ENCODE results near the gene ELAVL1. TPM values are rescaled to one million over a fixed set of nuclear protein-coding genes. Genes with fewer than 3 reads are reported as not detected.

The ELAVL1 gene
- total RNA-seq, 1 experiment from 2014 or later, result 87.2 TPM

GRCh38 chr19:7981199-7981598, 24.2 kb downstream of the ELAVL1 start:
- Histone ChIP-seq H3K9me2 (replicated peaks; ENCODE audit: low read length) (no peaks in the 10 kb centered on the region), H3K9ac (ENCODE audit: low read length) (no peak overlapping the region), H3F3A (ENCODE audit: low read length, unreplicated experiment) (peaks cover 3% of the 10 kb centered on the region), H3K4me3 (ENCODE audit: low read length) (no peak overlapping the region), H3K9me3 (ENCODE audit: low read length) (no peaks in the 10 kb centered on the region), H4K20me1 (ENCODE audit: low read length) (peaks cover 13% of the 10 kb centered on the region; the same call in 1 of the 2 replicates), H3K36me3 (ENCODE audit: low read depth, low read length) (peaks cover 68% of the 10 kb centered on the region), H3K79me2 (ENCODE audit: low read length) (peaks cover 70% of the 10 kb centered on the region), H3K27me3 (ENCODE audit: low read length) (no peaks in the 10 kb centered on the region), H3K4me2 (ENCODE audit: low read length) (no peak overlapping the region), H2AFZ (ENCODE audit: low read length) (no peak overlapping the region), H3K27ac (ENCODE audit: low read length) (no peak overlapping the region), H3K4me1 (ENCODE audit: insufficient read depth, low read length) (peaks cover 20% of the 10 kb centered on the region)
- ChIA-PET POLR2A (ENCODE audit: unreplicated experiment) (no interaction called here), CTCF (no interaction called here)
- intact Hi-C loops (cut with micrococcal nuclease), result no loop called here
- no peak for DNase-seq
- ATAC-seq, result no peak
- no TSS peak for BruUV-seq (replicated peaks)
- TF ChIP-seq EZH2phosphoT487 (IDR thresholded peaks at IDR 0.05; ENCODE audit: borderline replicate concordance, low read length) (no peak), CTCF (conservative IDR thresholded peaks at IDR 0.05; ENCODE audit: low read depth, low read length) (no peak), EZH2 (IDR thresholded peaks at IDR 0.05; ENCODE audit: low read length, unreplicated experiment) (no peak)

DNA sequence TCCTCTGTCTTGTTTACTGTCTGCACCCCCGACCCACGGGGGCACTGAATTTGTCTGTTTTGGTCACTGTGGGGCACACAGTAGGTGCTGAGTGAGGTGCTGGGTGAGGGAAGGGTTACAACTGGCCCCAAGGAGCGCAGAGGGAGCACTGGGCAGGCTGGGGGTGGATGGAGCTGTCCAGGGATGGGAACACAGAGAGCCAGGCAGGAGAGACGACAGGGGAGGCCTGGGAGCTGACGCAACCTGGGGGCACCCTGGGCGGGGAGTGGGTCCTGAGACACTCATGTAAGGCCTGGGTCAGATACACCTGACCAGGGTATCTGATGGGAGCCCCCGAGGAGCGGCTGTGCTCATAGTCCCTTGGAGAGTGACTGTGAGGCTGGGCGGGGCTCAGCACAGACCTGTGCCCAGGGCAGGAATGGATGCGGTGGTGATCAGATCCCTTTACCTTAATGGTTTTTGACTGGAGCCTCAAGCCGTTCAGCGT, 24.8 kb downstream of the ELAVL1 start:
- no peaks in the 10 kb centered on the region for H3K9me3 ChIP-seq (ENCODE audit: low read length)
- H3K27me3 ChIP-seq (ENCODE audit: low read length), result no peaks in the 10 kb centered on the region
- H3K4me3 ChIP-seq (ENCODE audit: low read length), result no peak overlapping the region
- no peak overlapping the region for H3K9ac ChIP-seq (ENCODE audit: low read length)
- H3K27ac ChIP-seq (ENCODE audit: low read length), result no peak overlapping the region
- POLR2A ChIA-PET (ENCODE audit: unreplicated experiment), result no interaction called here
- CTCF ChIA-PET, result no interaction called here
- no peak for ATAC-seq
- TF ChIP-seq CTCF (conservative IDR thresholded peaks at IDR 0.05; ENCODE audit: low read depth, low read length) (no peak), EZH2 (IDR thresholded peaks at IDR 0.05; ENCODE audit: low read length, unreplicated experiment) (no peak), EZH2phosphoT487 (IDR thresholded peaks at IDR 0.05; ENCODE audit: borderline replicate concordance, low read length) (no peak)
- no peak overlapping the region for H3K4me2 ChIP-seq (ENCODE audit: low read length)
- peaks cover 65% of the 10 kb centered on the region for H3K79me2 ChIP-seq (ENCODE audit: low read length)
- DNase-seq, result no peak
- no TSS peak for BruUV-seq (replicated peaks)
- no peaks in the 10 kb centered on the region for H3F3A ChIP-seq (ENCODE audit: low read length, unreplicated experiment)
- no peak overlapping the region for H2AFZ ChIP-seq (ENCODE audit: low read length)
- no peaks in the 10 kb centered on the region for H3K9me2 ChIP-seq (replicated peaks; ENCODE audit: low read length)
- peaks cover 13% of the 10 kb centered on the region; the same call in 1 of the 2 replicates for H4K20me1 ChIP-seq (ENCODE audit: low read length)
- peaks cover 64% of the 10 kb centered on the region for H3K36me3 ChIP-seq (ENCODE audit: low read depth, low read length)
- intact Hi-C loops (cut with micrococcal nuclease), result no loop called here
- H3K4me1 ChIP-seq (ENCODE audit: insufficient read depth, low read length), result peaks cover 14% of the 10 kb centered on the region

GRCh38 chr19:7980168-7980567, 25.3 kb downstream of the ELAVL1 start:
- H3K79me2 ChIP-seq (ENCODE audit: low read length), result peaks cover 60% of the 10 kb centered on the region
- H3K27ac ChIP-seq (ENCODE audit: low read length), result no peak overlapping the region
- H3K9me2 ChIP-seq (replicated peaks; ENCODE audit: low read length), result no peaks in the 10 kb centered on the region
- no peak overlapping the region for H2AFZ ChIP-seq (ENCODE audit: low read length)
- no peak overlapping the region for H3K9ac ChIP-seq (ENCODE audit: low read length)
- DNase-seq, result no peak
- intact Hi-C loops (cut with micrococcal nuclease), result no loop called here
- POLR2A ChIA-PET (ENCODE audit: unreplicated experiment), result no interaction called here
- peaks cover 61% of the 10 kb centered on the region for H3K36me3 ChIP-seq (ENCODE audit: low read depth, low read length)
- H3K4me3 ChIP-seq (ENCODE audit: low read length), result no peak overlapping the region
- peaks cover 10% of the 10 kb centered on the region for H3K4me1 ChIP-seq (ENCODE audit: insufficient read depth, low read length)
- peaks cover 13% of the 10 kb centered on the region; the same call in 1 of the 2 replicates for H4K20me1 ChIP-seq (ENCODE audit: low read length)
- no peak for ATAC-seq
- no peaks in the 10 kb centered on the region for H3F3A ChIP-seq (ENCODE audit: low read length, unreplicated experiment)
- CTCF ChIA-PET, result no interaction called here
- H3K9me3 ChIP-seq (ENCODE audit: low read length), result no peaks in the 10 kb centered on the region
- no peak overlapping the region for H3K4me2 ChIP-seq (ENCODE audit: low read length)
- BruUV-seq (replicated peaks), result no TSS peak
- no peaks in the 10 kb centered on the region for H3K27me3 ChIP-seq (ENCODE audit: low read length)
- TF ChIP-seq EZH2 (IDR thresholded peaks at IDR 0.05; ENCODE audit: low read length, unreplicated experiment) (no peak), EZH2phosphoT487 (IDR thresholded peaks at IDR 0.05; ENCODE audit: borderline replicate concordance, low read length) (no peak), CTCF (conservative IDR thresholded peaks at IDR 0.05; ENCODE audit: low read depth, low read length) (no peak)
